Embryonic facial prominence (tissue), 1 donor: Measurements from ENCODE around the gene KRTAP12-3.
"Not testable (repeated sequence)": the region's sequence is repeated elsewhere in the genome, so short reads cannot be mapped to it uniquely, and the experiment has no call there.

Source experiments
- DNase-seq: peaks from one replicate; pipeline ENCODE4 v3.0.0-alpha.2; 2016; ENCODE audit errors: extremely low spot score

Gene KRTAP12-3

GRCh38 chr21:44650265-44650972, 7.3 kb upstream of the KRTAP12-3 start:
- no peak for DNase-seq

GRCh38 chr21:44650973-44651675, 6.6 kb upstream of the KRTAP12-3 start:
- no peak for DNase-seq

GRCh38 chr21:44653123-44653522, 4.6 kb upstream of the KRTAP12-3 start:
- no peak for DNase-seq

GRCh38 chr21:44653656-44654575, 3.8 kb upstream of the KRTAP12-3 start:
- no peak for DNase-seq

- DNase-seq: no peak
These were observed 3.1 kb upstream of the KRTAP12-3 start, which contains the start of gene KRTAP12-4 for GRCh38 chr21:44654576-44655175. Gene KRTAP12-4 (minus strand): TSS chr21:44654659. CDS start chr21:44654614, 45 bp downstream.

- DNase-seq: no peak
These were observed 864 bp upstream of the KRTAP12-3 start for GRCh38 chr21:44656868-44657267.

GRCh38 chr21:44658541-44658910, 794 bp downstream of the KRTAP12-3 start:
- no peak for DNase-seq

GRCh38 chr21:44658913-44659595, 1.3 kb downstream of the KRTAP12-3 start:
- DNase-seq: no peak

GRCh38 chr21:44661567-44661966, 3.8 kb downstream of the KRTAP12-3 start:
- DNase-seq: not testable (repeated sequence)

GRCh38 chr21:44664691-44665090, 7.0 kb downstream of the KRTAP12-3 start:
- no peak for DNase-seq

- DNase-seq: no peak
These were observed 8.9 kb downstream of the KRTAP12-3 start, which contains the start of gene KRTAP12-2 for GRCh38 chr21:44666401-44667320. Gene KRTAP12-2 (minus strand): TSS chr21:44666927. CDS start chr21:44666886, 41 bp downstream.

- DNase-seq: no peak
These were observed 9.9 kb downstream of the KRTAP12-3 start for GRCh38 chr21:44667612-44668011.

GRCh38 chr21:44670642-44671432, 13.1 kb downstream of the KRTAP12-3 start:
- DNase-seq: no peak

- DNase-seq: no peak
These were observed 14.2 kb downstream of the KRTAP12-3 start for GRCh38 chr21:44671911-44672310.

- no peak for DNase-seq
These were observed 20.1 kb downstream of the KRTAP12-3 start for GRCh38 chr21:44677881-44678280.

- no peak for DNase-seq
These were observed 23.4 kb downstream of the KRTAP12-3 start for GRCh38 chr21:44681152-44681551.

GRCh38 chr21:44681861-44682579, 24.3 kb downstream of the KRTAP12-3 start, which contains the start of gene KRTAP12-1:
Gene KRTAP12-1 (minus strand): TSS chr21:44682163. CDS start chr21:44682123, 40 bp downstream.
- DNase-seq: no peak

GRCh38 chr21:44682580-44683151, 24.9 kb downstream of the KRTAP12-3 start:
- no peak for DNase-seq
